H1 (cell line): ENCODE measurements around the gene APEH. TPM values are rescaled to one million over a fixed set of nuclear protein-coding genes. Genes with fewer than 3 reads are reported as not detected.

Experiments
- CTCF ChIA-PET: fragments of 300-600 bp; sonication (Branson Sonifier 250); formaldehyde crosslinking; loops from one replicate; lab custom pipeline; 2021; ENCODE audit not compliant: partially characterized antibody; lab: Charles Lee
- POLR2A ChIA-PET: fragments of 300-600 bp; sonication (Branson Sonifier 250); formaldehyde crosslinking; loops from one replicate; lab custom pipeline; 2021; ENCODE audit warnings: inconsistent platforms; ENCODE audit not compliant: partially characterized antibody; lab: Charles Lee
- DNase-seq, 2 experiments: peaks; one replicate each; pipeline versions ENCODE4 v3.0.0 to v3.0.0-alpha.2; 2010 to 2022; ENCODE audit warnings: low spot score in 2 of 2, low read depth in 1 of 2, mixed read lengths in 1 of 2
- FAIRE-seq: peaks from 2 replicates; lab custom pipeline; 2011; peaks lifted over from hg19 to GRCh38; lab: Jason Lieb, UNC
- H2AFZ ChIP-seq: 2 replicates; pipeline ENCODE4 v1.8.1; 2012; ENCODE audit warnings: low read length, inconsistent platforms
- H2AK5ac ChIP-seq: 2 replicates; pipeline ENCODE4 v1.6.1; 2013; ENCODE audit warnings: low read depth, low read length
- H2BK120ac ChIP-seq: replicated peaks from 2 replicates; pipeline ENCODE3; 2013; ENCODE audit warnings: low read depth, low read length, inconsistent platforms
- H2BK12ac ChIP-seq: 2 replicates; pipeline ENCODE4 v1.6.1; 2013; ENCODE audit warnings: low read depth, low read length
- H2BK15ac ChIP-seq: 2 replicates; pipeline ENCODE4 v1.6.1; 2013; ENCODE audit warnings: low read length
- H2BK20ac ChIP-seq: 2 replicates; pipeline ENCODE4 v1.6.1; 2013; ENCODE audit warnings: low read length
- H2BK5ac ChIP-seq: 2 replicates; pipeline ENCODE4 v1.6.1; 2013; ENCODE audit warnings: low read depth, low read length
- H3K14ac ChIP-seq: 2 replicates; pipeline ENCODE4 v1.6.1; 2013; ENCODE audit warnings: inconsistent platforms; ENCODE audit not compliant: insufficient read length
- H3K18ac ChIP-seq: 2 replicates; pipeline ENCODE4 v1.6.1; 2013; ENCODE audit warnings: low read length; ENCODE audit errors: extremely low read depth
- H3K23ac ChIP-seq: 2 replicates; pipeline ENCODE4 v1.6.1; 2013; ENCODE audit warnings: inconsistent platforms; ENCODE audit not compliant: insufficient read length
- H3K23me2 ChIP-seq: 2 replicates; pipeline ENCODE4 v1.6.1; 2013; ENCODE audit warnings: low read depth, low read length
- H3K27ac ChIP-seq: 2 replicates; pipeline ENCODE4 v1.6.1; 2011; ENCODE audit warnings: low read depth, low read length, inconsistent platforms
- H3K27me3 ChIP-seq, 4 experiments: replicated peaks in 1 of 4; 1 replicate in 1 of 4; 2 replicates in 3 of 4; pipeline versions ENCODE4 v1.6.1 to v1.8.1; 2011 to 2013; ENCODE audit warnings: low read length in 3 of 4, mild to moderate bottlenecking in 3 of 4, inconsistent platforms in 2 of 4, mixed read lengths in 2 of 4, moderate library complexity in 1 of 4; ENCODE audit not compliant: control insufficient read depth in 3 of 4, insufficient read depth in 3 of 4; ENCODE audit errors: extremely low read depth in 1 of 4
- H3K36me3 ChIP-seq, 4 experiments: 2 replicates each; pipeline versions ENCODE4 v1.6.1 to v1.8.1; 2011 to 2013; ENCODE audit warnings: mild to moderate bottlenecking in 4 of 4, low read length in 3 of 4, moderate library complexity in 2 of 4, control low read depth in 1 of 4, inconsistent platforms in 1 of 4; ENCODE audit not compliant: insufficient read depth in 4 of 4, control insufficient read depth in 2 of 4
- H3K4ac ChIP-seq: replicated peaks from 2 replicates; pipeline ENCODE3; 2013; ENCODE audit warnings: low read length, low read depth, mixed read lengths, inconsistent platforms; ENCODE audit not compliant: insufficient read length
- H3K4me1 ChIP-seq, 4 experiments: replicated peaks in 1 of 4; 1 replicate in 1 of 4; 2 replicates in 3 of 4; pipeline versions ENCODE4 v1.6.1 to v1.8.1; 2011 to 2013; ENCODE audit warnings: low read length in 3 of 4, inconsistent platforms in 2 of 4, mixed read lengths in 1 of 4; ENCODE audit not compliant: insufficient read depth in 4 of 4, control insufficient read depth in 3 of 4
- H3K4me2 ChIP-seq, 2 experiments: 2 replicates each; pipeline versions ENCODE4 v1.6.1 to v1.8.1; 2011 to 2013; ENCODE audit warnings: low read depth in 2 of 2, low read length in 2 of 2, control low read depth in 1 of 2, inconsistent platforms in 1 of 2, mild to moderate bottlenecking in 1 of 2; ENCODE audit not compliant: insufficient read depth in 1 of 2
- H3K4me3 ChIP-seq, 4 experiments: fragments of 200-600, 300-600 bp in 1 of 4; sonication (generic), shearing (Covaris generic), sonication (Bioruptor Twin) in 1 of 4; 2 replicates each; pipeline versions ENCODE4 v1.5.1 to v1.8.1; 2011 to 2016; ENCODE audit warnings: low read length in 4 of 4, low read depth in 3 of 4, control low read depth in 2 of 4, inconsistent platforms in 2 of 4, mild to moderate bottlenecking in 2 of 4, mixed read lengths in 1 of 4, moderate library complexity in 1 of 4; ENCODE audit not compliant: insufficient read depth in 2 of 4; ENCODE audit errors: extremely low read depth in 1 of 4
- H3K56ac ChIP-seq: replicated peaks from 2 replicates; pipeline ENCODE3; 2013; ENCODE audit warnings: low read depth, mild to moderate bottlenecking, mixed read lengths, low read length, inconsistent platforms; ENCODE audit not compliant: insufficient read length
- H3K79me1 ChIP-seq: 2 replicates; pipeline ENCODE4 v1.6.1; 2013; ENCODE audit warnings: low read depth, low read length, control low read depth
- H3K79me2 ChIP-seq, 2 experiments: 2 replicates each; pipeline versions ENCODE4 v1.6.1 to v1.8.1; 2012 to 2013; ENCODE audit warnings: low read length in 2 of 2, mild to moderate bottlenecking in 2 of 2, inconsistent platforms in 1 of 2; ENCODE audit not compliant: insufficient read depth in 2 of 2, control insufficient read depth in 1 of 2
- H3K9ac ChIP-seq, 4 experiments: replicated peaks in 1 of 4; 1 replicate in 1 of 4; 2 replicates in 3 of 4; pipeline versions ENCODE4 v1.6.1 to v1.8.1; 2011 to 2013; ENCODE audit warnings: low read depth in 3 of 4, low read length in 3 of 4, control low read depth in 2 of 4, mild to moderate bottlenecking in 2 of 4, moderate library complexity in 2 of 4, inconsistent platforms in 1 of 4; ENCODE audit errors: extremely low read depth in 1 of 4
- H3K9me3 ChIP-seq, 2 experiments: 2 replicates each; pipeline versions ENCODE4 v1.6.1 to v1.8.1; 2012 to 2013; ENCODE audit warnings: mild to moderate bottlenecking in 2 of 2, moderate library complexity in 2 of 2, control low read depth in 1 of 2, inconsistent platforms in 1 of 2, low read depth in 1 of 2, low read length in 1 of 2, mixed read lengths in 1 of 2; ENCODE audit not compliant: insufficient read depth in 2 of 2
- H4K20me1 ChIP-seq, 2 experiments: replicated peaks in 1 of 2; 2 replicates each; pipeline versions ENCODE3 to v1.8.1; 2011 to 2013; ENCODE audit warnings: inconsistent platforms in 2 of 2, low read length in 2 of 2, mild to moderate bottlenecking in 1 of 2; ENCODE audit not compliant: insufficient read depth in 2 of 2, control insufficient read depth in 1 of 2
- H4K5ac ChIP-seq: 2 replicates; pipeline ENCODE4 v1.6.1; 2013; ENCODE audit warnings: low read length, low read depth, mixed read lengths, inconsistent platforms; ENCODE audit not compliant: insufficient read length
- H4K8ac ChIP-seq: 2 replicates; pipeline ENCODE4 v1.8.0; 2013; ENCODE audit warnings: mild to moderate bottlenecking, moderate library complexity, low read length, inconsistent platforms; ENCODE audit not compliant: insufficient read depth; ENCODE audit errors: extremely low read depth
- H4K91ac ChIP-seq: replicated peaks from 2 replicates; pipeline ENCODE3; 2013; ENCODE audit warnings: low read length, mixed read lengths, inconsistent platforms; ENCODE audit not compliant: insufficient read length
- JUND ChIP-seq: IDR thresholded peaks from 2 replicates; pipeline ENCODE4 v1.6.1; 2011; ENCODE audit warnings: mild to moderate bottlenecking, improper control_type of control experiment, low read length
- whole genome bisulfite sequencing, 2 experiments: shearing (Covaris generic) in 1 of 2; methylation state at CpG; one replicate each; pipeline versions ENCODE4 v1.1.6 to v1.1.7; 2013 to 2015; ENCODE audit warnings: low lambda C conversion rate in 2 of 2, mixed read lengths in 2 of 2, inconsistent platforms in 1 of 2, low coverage in 1 of 2, missing lambda C conversion rate in 1 of 2; ENCODE audit not compliant: insufficient replicate concordance in 2 of 2, insufficient coverage in 1 of 2, insufficient read length in 1 of 2; ENCODE audit errors: extremely low coverage in 1 of 2, missing lambda C conversion rate in 1 of 2; 5-methylcytosine and 5-hydroxymethylcytosine counted together
- polyA plus RNA-seq, 7 experiments: library from polyadenylated mRNA; depleted of rRNA in 3 of 7; stranded (reverse) in 5 of 7; unstranded in 2 of 7; fragments of >200 nt in 5 of 7; fragments of 200-250 nt in 2 of 7; gene quantifications; 1 replicate in 5 of 7; 2 replicates in 1 of 7; 4 replicates in 1 of 7; pipeline versions ENCODE4 v1.2.1 to v1.2.3, GENCODE V29; 2011 to 2013; ENCODE audit warnings: missing spikeins in 2 of 7, mixed read lengths in 2 of 7
- total RNA-seq: library from RNA; stranded (reverse); fragmentation: NEBNext Ultra II Directional; extraction: Animal tissue kit (Norgen Biotek cat#: 25700); gene quantifications from 2 replicates; pipeline ENCODE4 v1.2.1, GENCODE V29; 2021

The APEH gene
- total and polyA plus RNA-seq, 2 of the 8 experiments (the other 6 are each of a cell fraction or from before 2014, with no cell fraction given) = 222 to 260 TPM

- H3K4me1 ChIP-seq = no peaks in the 10 kb centered on the region; a peak in 1 of 7 replicates
- DNase-seq = no peak
- H2BK12ac ChIP-seq = no peak overlapping the region
- no peaks in the 10 kb centered on the region for H3K79me2 ChIP-seq
- no peaks in the 10 kb centered on the region for H3K23me2 ChIP-seq
- peaks cover 0 to 2% of the 10 kb centered on the region in 2 experiments for H4K20me1 ChIP-seq
- peaks cover 14 to 36% (median 32%) of the 10 kb centered on the region in 4 experiments for H3K36me3 ChIP-seq
- no peaks in the 10 kb centered on the region for H3K27me3 ChIP-seq
- H3K56ac ChIP-seq = no peak overlapping the region
- H3K9ac ChIP-seq = no peak overlapping the region
- H2BK20ac ChIP-seq = no peak overlapping the region
- H2BK120ac ChIP-seq = no peak overlapping the region
- H4K5ac ChIP-seq = no peak overlapping the region
- no peak overlapping the region for H2AFZ ChIP-seq
- no peak overlapping the region for H4K91ac ChIP-seq
- CTCF ChIA-PET = interaction anchor here (0.5 to 1.4 kb wide), 4 partner anchors 12 to 123 kb away, joined by 3 to 6 read pairs (median 3); no protein-coding TSS in a partner anchor
- H3K4me2 ChIP-seq = no peak overlapping the region
- TF ChIP-seq JUND = no peak
- TF ChIP-seq, all 59 proteins: peak for 0
- no peak overlapping the region for H3K27ac ChIP-seq
- no peak overlapping the region for H3K23ac ChIP-seq
- H2AK5ac ChIP-seq = no peak overlapping the region
- H3K14ac ChIP-seq = no peak overlapping the region
- no peak overlapping the region for H3K4ac ChIP-seq
- H3K9me3 ChIP-seq = no peaks in the 10 kb centered on the region
- FAIRE-seq = no peak
- H2BK15ac ChIP-seq = no peak overlapping the region
- WGBS, 2 experiments = 96% methylated on average over 4 of the region's 4 CpGs; no CpG with 5 or more reads in 1 of the 2 experiments
- no peak overlapping the region for H2BK5ac ChIP-seq
- no peak overlapping the region for H4K8ac ChIP-seq
- no peaks in the 10 kb centered on the region for H3K79me1 ChIP-seq
- H3K18ac ChIP-seq = no peak overlapping the region
- no peak overlapping the region for H3K4me3 ChIP-seq
- POLR2A ChIA-PET = no interaction called here
These were observed 55.9 kb downstream of the APEH start for GRCh38 chr3:49729966-49730609.
